HepG2 (cell line): Measurements from ENCODE around the gene RSRC2. TPM values are rescaled to one million over a fixed set of nuclear protein-coding genes. Genes with fewer than 3 reads are reported as not detected.
A peak's percentile ranks its signal among the peaks of the same experiment; 100 is the strongest.

Experiments
- AKNA ChIP-seq: sonication (generic); formaldehyde crosslinking; IDR thresholded peaks from 2 replicates; pipeline ENCODE4 v1.4.0; 2020; ENCODE audit warnings: missing genetic modification reagents, borderline replicate concordance
- BCL6 ChIP-seq: IDR thresholded peaks from 2 replicates; pipeline ENCODE4 v1.6.1; 2016; ENCODE audit warnings: missing genetic modification reagents, missing compliant biosample characterization
- CENPT ChIP-seq: sonication (generic); formaldehyde crosslinking; IDR thresholded peaks from 2 replicates; pipeline ENCODE4 v1.8.0; 2022; ENCODE audit warnings: low read depth, mild to moderate bottlenecking, moderate library complexity, missing genetic modification reagents
- CERS6 ChIP-seq: sonication (generic); formaldehyde crosslinking; IDR thresholded peaks from 2 replicates; pipeline ENCODE4 v1.5.0; 2020; ENCODE audit warnings: missing genetic modification reagents
- FOXC1 ChIP-seq: sonication (generic); formaldehyde crosslinking; IDR thresholded peaks from 2 replicates; pipeline ENCODE4 v1.8.0; 2022; ENCODE audit warnings: mild to moderate bottlenecking, missing genetic modification reagents, borderline replicate concordance
- KDM3A ChIP-seq: IDR thresholded peaks from 2 replicates; pipeline ENCODE4 v1.6.1; 2018; ENCODE audit warnings: low read depth, missing compliant biosample characterization
- KLF16 ChIP-seq, 2 experiments: sonication (generic) in 1 of 2; formaldehyde crosslinking in 1 of 2; IDR thresholded peaks; 2 replicates each; pipeline versions ENCODE4 v1.6.1 to v1.8.0; 2016 to 2023; ENCODE audit warnings: missing genetic modification reagents in 2 of 2, missing compliant biosample characterization in 1 of 2
- MEIS2 ChIP-seq: sonication (generic); formaldehyde crosslinking; IDR thresholded peaks from 2 replicates; pipeline ENCODE4 v1.9.0; 2021; ENCODE audit warnings: mild to moderate bottlenecking, missing genetic modification reagents
- MTA3 ChIP-seq: sonication (generic); formaldehyde crosslinking; IDR thresholded peaks from 2 replicates; pipeline ENCODE4 v1.4.0; 2020; ENCODE audit warnings: missing genetic modification reagents
- NFYC ChIP-seq: IDR thresholded peaks from 2 replicates; pipeline ENCODE4 v1.6.1; 2016; ENCODE audit warnings: missing genetic modification reagents, missing compliant biosample characterization
- PHF20 ChIP-seq: sonication (generic); formaldehyde crosslinking; IDR thresholded peaks from 2 replicates; pipeline ENCODE4 v1.5.0; 2020; ENCODE audit warnings: mild to moderate bottlenecking, missing genetic modification reagents
- POLR2G ChIP-seq: fragments of 200-400 bp; formaldehyde crosslinking; IDR thresholded peaks from 2 replicates; pipeline ENCODE4 v1.6.1; 2018; ENCODE audit warnings: mild to moderate bottlenecking, low read depth, low read length, moderate library complexity
- SMARCE1 ChIP-seq: fragments of 450-650 bp; IDR thresholded peaks from 2 replicates; pipeline ENCODE4 v1.6.1; 2017; ENCODE audit warnings: borderline replicate concordance
- XRCC5 ChIP-seq: fragments of 200-400 bp; formaldehyde crosslinking; optimal IDR thresholded peaks from 2 replicates; pipeline ENCODE3; 2017; ENCODE audit warnings: mild to moderate bottlenecking, low read length
- ZFP36L1 ChIP-seq: sonication (generic); formaldehyde crosslinking; IDR thresholded peaks from 2 replicates; pipeline ENCODE4 v1.8.0; 2022; ENCODE audit warnings: mild to moderate bottlenecking, missing genetic modification reagents, moderate library complexity
- ZKSCAN8 ChIP-seq: IDR thresholded peaks from 2 replicates; pipeline ENCODE4 v1.6.1; 2016; ENCODE audit warnings: borderline replicate concordance, missing genetic modification reagents, missing compliant biosample characterization
- ZNF205 ChIP-seq: IDR thresholded peaks from 2 replicates; pipeline ENCODE4 v1.6.1; 2018; ENCODE audit warnings: missing biosample characterization, missing genetic modification reagents
- ZNF547 ChIP-seq: sonication (generic); formaldehyde crosslinking; IDR thresholded peaks from 2 replicates; pipeline ENCODE4 v1.5.1; 2020; ENCODE audit warnings: mild to moderate bottlenecking, missing genetic modification reagents
- ZNF570 ChIP-seq: sonication (generic); formaldehyde crosslinking; IDR thresholded peaks from 2 replicates; pipeline ENCODE4 v1.4.0; 2020; ENCODE audit warnings: mild to moderate bottlenecking, missing genetic modification reagents, borderline replicate concordance
- ZNF607 ChIP-seq: sonication (generic); formaldehyde crosslinking; IDR thresholded peaks from 2 replicates; pipeline ENCODE4 v1.5.1; 2020; ENCODE audit warnings: missing genetic modification reagents, mild to moderate bottlenecking, borderline replicate concordance
- ZNF713 ChIP-seq: sonication (generic); formaldehyde crosslinking; IDR thresholded peaks from 2 replicates; pipeline ENCODE4 v1.4.0; 2020; ENCODE audit warnings: mild to moderate bottlenecking, missing genetic modification reagents
- ZNF737 ChIP-seq: sonication (generic); formaldehyde crosslinking; IDR thresholded peaks from 2 replicates; pipeline ENCODE4 v1.5.0; 2020; ENCODE audit warnings: missing genetic modification reagents, mild to moderate bottlenecking, borderline replicate concordance
- ZNF781 ChIP-seq: sonication (generic); formaldehyde crosslinking; IDR thresholded peaks from 2 replicates; pipeline ENCODE4 v1.5.1; 2020; ENCODE audit warnings: borderline replicate concordance, mild to moderate bottlenecking, missing genetic modification reagents; ENCODE audit errors: not compliant biosample characterization
- polyA plus RNA-seq, 8 experiments: library from polyadenylated mRNA; depleted of rRNA in 3 of 8; stranded (reverse) in 7 of 8; unstranded in 1 of 8; fragments of >200 nt; fragmentation: Illumina TruSeq in 4 of 8; extraction: Trizol in 4 of 8; gene quantifications; 2 replicates each; pipeline versions ENCODE4 v1.2.1 to v1.2.3, GENCODE V29; 2011 to 2016; ENCODE audit warnings: low read depth in 4 of 8, missing spikeins in 1 of 8, mixed read lengths in 1 of 8; ENCODE audit not compliant: insufficient read depth in 1 of 8
- total RNA-seq, 5 experiments: library from RNA; depleted of rRNA; stranded (reverse); fragments of >200 nt; fragmentation: Illumina TruSeq; extraction: Trizol; gene quantifications; 2 replicates each; pipeline ENCODE4 v1.2.3, GENCODE V29; 2016; ENCODE audit warnings: low read depth in 1 of 5
- TF ChIP-seq, protein P1 (sequence below): sonication (generic); formaldehyde crosslinking; IDR thresholded peaks from 2 replicates; pipeline ENCODE4 v1.8.1; 2023; ENCODE audit warnings: mild to moderate bottlenecking, moderate library complexity, missing genetic modification reagents
- TF ChIP-seq, protein P2 (sequence below): IDR thresholded peaks from 2 replicates; pipeline ENCODE4 v1.6.1; 2018; ENCODE audit warnings: missing genetic modification reagents, mild to moderate bottlenecking, missing compliant biosample characterization

The RSRC2 gene
- total and polyA plus RNA-seq, 2 of the 13 experiments (the other 11 are each of a cell fraction or from before 2014, with no cell fraction given): 31.4 to 77.8 TPM

- TF ChIP-seq AKNA (CRISPR knock-in tag): no peak
- no peak for TF ChIP-seq MTA3 (CRISPR knock-in tag)
- no peak for TF ChIP-seq FOXC1 (CRISPR knock-in tag)
- TF ChIP-seq SMARCE1: no peak
- no peak for TF ChIP-seq ZFP36L1 (CRISPR knock-in tag)
- no peak for TF ChIP-seq ZNF737 (CRISPR knock-in tag)
- peak; percentile 66; the same call in 1 of the 2 replicates for TF ChIP-seq ZNF205
- TF ChIP-seq PHF20 (CRISPR knock-in tag): no peak
- TF ChIP-seq, protein P1, sequence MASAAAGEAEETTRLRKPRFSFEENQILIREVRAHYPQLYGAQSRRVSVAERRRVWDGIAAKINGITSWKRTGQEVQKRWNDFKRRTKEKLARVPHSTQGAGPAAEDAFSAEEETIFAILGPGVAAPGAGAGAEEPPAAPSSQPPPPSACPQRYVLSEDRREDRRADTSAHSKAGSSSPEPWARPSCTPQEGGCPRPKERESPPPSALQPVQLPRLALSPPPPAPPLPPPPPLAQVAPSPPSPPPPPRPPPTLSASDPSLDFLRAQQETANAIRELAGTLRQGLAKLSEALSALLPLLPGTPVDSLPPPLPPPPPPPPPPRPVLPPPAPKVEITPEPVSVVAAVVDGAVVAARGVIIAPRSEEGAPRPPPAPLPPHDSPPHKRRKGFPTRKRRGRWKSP (CRISPR knock-in tag): peak; percentile 75; the same call in 1 of the 2 replicates
- TF ChIP-seq NFYC (CRISPR knock-in tag): no peak
- TF ChIP-seq ZNF607 (CRISPR knock-in tag): no peak
- no peak for TF ChIP-seq ZNF713 (CRISPR knock-in tag)
- TF ChIP-seq ZNF570 (CRISPR knock-in tag): no peak
- TF ChIP-seq ZNF547: no peak
- TF ChIP-seq, protein P2, sequence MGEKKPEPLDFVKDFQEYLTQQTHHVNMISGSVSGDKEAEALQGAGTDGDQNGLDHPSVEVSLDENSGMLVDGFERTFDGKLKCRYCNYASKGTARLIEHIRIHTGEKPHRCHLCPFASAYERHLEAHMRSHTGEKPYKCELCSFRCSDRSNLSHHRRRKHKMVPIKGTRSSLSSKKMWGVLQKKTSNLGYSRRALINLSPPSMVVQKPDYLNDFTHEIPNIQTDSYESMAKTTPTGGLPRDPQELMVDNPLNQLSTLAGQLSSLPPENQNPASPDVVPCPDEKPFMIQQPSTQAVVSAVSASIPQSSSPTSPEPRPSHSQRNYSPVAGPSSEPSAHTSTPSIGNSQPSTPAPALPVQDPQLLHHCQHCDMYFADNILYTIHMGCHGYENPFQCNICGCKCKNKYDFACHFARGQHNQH: peak; percentile 24; the same call in 1 of the 2 replicates
- no peak for TF ChIP-seq CERS6
- no peak; a peak in 1 of 4 replicates for TF ChIP-seq KLF16 (CRISPR knock-in tag; IDR thresholded peaks at IDR 0.05)
- no peak for TF ChIP-seq ZNF781
- no peak for TF ChIP-seq POLR2G
- TF ChIP-seq MEIS2: no peak
- peak; percentile 95 for TF ChIP-seq BCL6 (CRISPR knock-in tag)
- TF ChIP-seq CENPT: no peak
- TF ChIP-seq ZKSCAN8 (CRISPR knock-in tag): peak; percentile 65; the same call in 1 of the 2 replicates
- TF ChIP-seq XRCC5: no peak
- TF ChIP-seq KDM3A (CRISPR knock-in tag): no peak
These were observed 34.7 kb downstream of the RSRC2 start (continued) for GRCh38 chr12:122491991-122492390.
